GM23338 (cell line): ENCODE results near the gene REEP1.

Experiments used
- CREB1 ChIP-seq: fragments of 250-450 bp; sonication (Bioruptor Pico); IDR thresholded peaks from 2 replicates; pipeline ENCODE4 v1.5.0; 2020; ENCODE audit warnings: low read depth, mild to moderate bottlenecking, moderate library complexity
- CTCF ChIP-seq, 2 experiments: fragments of 200-600 bp in 1 of 2; sonication (generic) in 1 of 2; conservative IDR thresholded peaks; 2 replicates each; pipeline versions ENCODE4 v1.5.1 to v1.6.1; 2016 to 2017; ENCODE audit warnings: antibody characterized with exemption in 2 of 2, low read depth in 2 of 2, mild to moderate bottlenecking in 2 of 2, moderate library complexity in 1 of 2
- EZH2 ChIP-seq: fragments of 200-600 bp; sonication (generic); IDR thresholded peaks from one replicate; pipeline ENCODE4 v1.8.0; 2017; ENCODE audit warnings: antibody characterized with exemption, mild to moderate bottlenecking, low read depth; ENCODE audit not compliant: unreplicated experiment
- EZH2phosphoT487 ChIP-seq: fragments of 200-600 bp; sonication (generic); IDR thresholded peaks from one replicate; pipeline ENCODE4 v1.8.1; 2018; ENCODE audit warnings: antibody characterized with exemption; ENCODE audit not compliant: unreplicated experiment
- POLR2AphosphoS5 ChIP-seq: IDR thresholded peaks from 2 replicates; pipeline ENCODE4 v1.6.1; 2016; ENCODE audit warnings: antibody characterized with exemption, low read depth
- ZNF114 ChIP-seq: fragments of 250-450 bp; sonication (Bioruptor Pico); IDR thresholded peaks from 2 replicates; pipeline ENCODE4 v1.5.0; 2020; ENCODE audit warnings: mild to moderate bottlenecking, moderate library complexity
- TF ChIP-seq, protein P1 (sequence below): IDR thresholded peaks from one replicate; pipeline ENCODE4 v1.6.1; 2018; ENCODE audit warnings: antibody characterized with exemption; ENCODE audit not compliant: unreplicated experiment

GRCh38 chr2:86342488-86342887, 5.1 kb upstream of the REEP1 start:
- no peak for TF ChIP-seq EZH2
- TF ChIP-seq, protein P1, sequence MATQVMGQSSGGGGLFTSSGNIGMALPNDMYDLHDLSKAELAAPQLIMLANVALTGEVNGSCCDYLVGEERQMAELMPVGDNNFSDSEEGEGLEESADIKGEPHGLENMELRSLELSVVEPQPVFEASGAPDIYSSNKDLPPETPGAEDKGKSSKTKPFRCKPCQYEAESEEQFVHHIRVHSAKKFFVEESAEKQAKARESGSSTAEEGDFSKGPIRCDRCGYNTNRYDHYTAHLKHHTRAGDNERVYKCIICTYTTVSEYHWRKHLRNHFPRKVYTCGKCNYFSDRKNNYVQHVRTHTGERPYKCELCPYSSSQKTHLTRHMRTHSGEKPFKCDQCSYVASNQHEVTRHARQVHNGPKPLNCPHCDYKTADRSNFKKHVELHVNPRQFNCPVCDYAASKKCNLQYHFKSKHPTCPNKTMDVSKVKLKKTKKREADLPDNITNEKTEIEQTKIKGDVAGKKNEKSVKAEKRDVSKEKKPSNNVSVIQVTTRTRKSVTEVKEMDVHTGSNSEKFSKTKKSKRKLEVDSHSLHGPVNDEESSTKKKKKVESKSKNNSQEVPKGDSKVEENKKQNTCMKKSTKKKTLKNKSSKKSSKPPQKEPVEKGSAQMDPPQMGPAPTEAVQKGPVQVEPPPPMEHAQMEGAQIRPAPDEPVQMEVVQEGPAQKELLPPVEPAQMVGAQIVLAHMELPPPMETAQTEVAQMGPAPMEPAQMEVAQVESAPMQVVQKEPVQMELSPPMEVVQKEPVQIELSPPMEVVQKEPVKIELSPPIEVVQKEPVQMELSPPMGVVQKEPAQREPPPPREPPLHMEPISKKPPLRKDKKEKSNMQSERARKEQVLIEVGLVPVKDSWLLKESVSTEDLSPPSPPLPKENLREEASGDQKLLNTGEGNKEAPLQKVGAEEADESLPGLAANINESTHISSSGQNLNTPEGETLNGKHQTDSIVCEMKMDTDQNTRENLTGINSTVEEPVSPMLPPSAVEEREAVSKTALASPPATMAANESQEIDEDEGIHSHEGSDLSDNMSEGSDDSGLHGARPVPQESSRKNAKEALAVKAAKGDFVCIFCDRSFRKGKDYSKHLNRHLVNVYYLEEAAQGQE: no peak
- no peak for TF ChIP-seq CTCF (conservative IDR thresholded peaks at IDR 0.05; ENCODE audit: low read depth in 2 of 2)
- TF ChIP-seq EZH2phosphoT487: no peak
- no peak for TF ChIP-seq POLR2AphosphoS5
- no peak for TF ChIP-seq ZNF114 (CRISPR knock-in tag)
- no peak for TF ChIP-seq CREB1 (CRISPR knock-in tag)
